HG02610 (cell line): ENCODE measurements around the gene DEFB127.
"Not testable (repeated sequence)": the region's sequence is repeated elsewhere in the genome, so short reads cannot be mapped to it uniquely, and the experiment has no call there.

ENCODE experiments used
- ATAC-seq: cut with Tn5 transposase; IDR thresholded peaks from one replicate; pipeline ENCODE4 v1.9.1; 2021; ENCODE audit warnings: mild to moderate bottlenecking, moderate library complexity; ENCODE audit not compliant: unreplicated experiment

Gene DEFB127, protein sequence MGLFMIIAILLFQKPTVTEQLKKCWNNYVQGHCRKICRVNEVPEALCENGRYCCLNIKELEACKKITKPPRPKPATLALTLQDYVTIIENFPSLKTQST

DNA sequence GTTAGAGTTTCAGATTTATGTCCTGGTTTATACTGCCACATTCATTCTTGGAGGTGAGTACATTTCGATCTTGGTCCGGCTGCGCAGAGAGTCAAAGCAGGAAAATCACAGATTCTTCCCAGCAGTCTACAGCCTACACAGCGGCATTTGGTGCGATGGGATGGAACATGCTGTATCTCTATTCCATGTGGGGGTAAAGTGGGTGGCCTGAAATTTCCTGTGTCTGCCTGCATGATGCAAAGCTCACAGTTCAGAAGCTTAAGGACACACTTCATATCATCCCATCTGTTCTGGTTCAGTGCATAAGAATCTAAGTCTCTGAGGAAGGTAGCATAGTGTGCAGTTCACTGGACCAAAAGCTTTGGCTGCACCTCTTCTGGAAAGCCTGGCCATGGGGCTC is at the start of gene DEFB127:
Gene DEFB127, plus strand, starts transcription at position 301 of the 400 bp plus-strand sequence. Its CDS starts 91 bp downstream, at position 392.
- no peak for ATAC-seq

DNA sequence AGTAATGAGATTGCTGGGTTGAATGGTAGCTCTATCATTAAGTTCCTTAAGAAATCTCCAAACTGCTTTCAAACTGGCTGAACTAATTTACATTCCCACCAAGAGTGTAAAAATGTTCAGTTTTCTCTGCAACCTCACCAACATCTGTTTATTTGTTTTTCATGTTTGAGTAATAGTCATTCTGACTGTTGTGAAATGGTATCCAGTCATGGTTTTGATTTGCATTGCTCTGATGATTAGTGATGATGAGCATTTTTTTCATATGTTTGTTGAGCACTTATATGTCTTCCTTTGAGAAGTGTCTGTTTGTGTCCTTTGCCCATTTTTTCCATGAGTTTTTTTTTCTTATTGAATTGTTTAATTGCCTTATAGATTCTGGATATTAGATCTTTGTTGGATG is 44.9 kb upstream of the DEFB127 start:
- no peak for ATAC-seq

DNA sequence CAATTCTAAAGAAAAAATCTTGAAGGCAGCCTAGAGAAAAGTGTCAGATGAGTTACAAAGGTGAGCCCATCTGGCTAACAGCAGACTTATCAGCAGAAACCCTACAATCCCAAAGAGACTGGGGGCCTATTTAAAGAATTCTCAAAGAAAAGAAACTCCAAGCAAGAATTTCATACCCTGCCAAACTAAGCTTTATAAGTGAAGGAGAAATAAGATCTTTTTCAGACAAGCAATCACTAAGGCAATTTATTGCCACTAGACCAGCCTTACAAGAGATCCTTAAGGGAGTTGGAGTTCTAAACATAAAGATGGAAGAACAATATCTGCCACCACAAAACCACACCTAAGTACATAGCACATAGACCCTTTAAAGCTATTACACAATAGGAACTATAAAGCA is 39.7 kb upstream of the DEFB127 start:
- ATAC-seq: no peak

DNA sequence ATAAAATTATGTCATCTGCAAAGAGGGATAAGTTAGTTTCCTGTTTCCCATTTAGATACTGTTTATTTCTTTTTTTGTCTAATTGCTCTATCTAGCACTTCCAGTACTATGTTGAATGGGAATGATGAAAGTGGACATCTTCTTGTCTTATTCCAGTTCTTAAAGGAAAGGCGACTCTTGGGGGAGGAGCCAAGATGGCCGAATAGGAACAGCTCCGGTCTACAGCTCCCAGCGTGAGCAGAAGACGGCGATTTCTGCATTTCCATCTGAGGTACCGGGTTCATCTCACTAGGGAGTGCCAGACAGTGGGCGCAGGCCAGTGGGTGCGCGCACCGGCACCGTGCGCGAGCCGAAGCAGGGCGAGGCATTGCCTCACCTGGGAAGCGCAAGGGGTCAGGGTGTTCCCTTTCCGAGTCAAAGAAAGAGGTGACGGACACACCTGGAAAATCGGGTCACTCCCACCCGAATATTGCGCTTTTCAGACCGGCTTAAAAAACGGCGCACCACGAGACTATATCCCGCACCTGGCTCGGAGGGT is 27.4 kb upstream of the DEFB127 start:
- not testable (repeated sequence) for ATAC-seq

DNA sequence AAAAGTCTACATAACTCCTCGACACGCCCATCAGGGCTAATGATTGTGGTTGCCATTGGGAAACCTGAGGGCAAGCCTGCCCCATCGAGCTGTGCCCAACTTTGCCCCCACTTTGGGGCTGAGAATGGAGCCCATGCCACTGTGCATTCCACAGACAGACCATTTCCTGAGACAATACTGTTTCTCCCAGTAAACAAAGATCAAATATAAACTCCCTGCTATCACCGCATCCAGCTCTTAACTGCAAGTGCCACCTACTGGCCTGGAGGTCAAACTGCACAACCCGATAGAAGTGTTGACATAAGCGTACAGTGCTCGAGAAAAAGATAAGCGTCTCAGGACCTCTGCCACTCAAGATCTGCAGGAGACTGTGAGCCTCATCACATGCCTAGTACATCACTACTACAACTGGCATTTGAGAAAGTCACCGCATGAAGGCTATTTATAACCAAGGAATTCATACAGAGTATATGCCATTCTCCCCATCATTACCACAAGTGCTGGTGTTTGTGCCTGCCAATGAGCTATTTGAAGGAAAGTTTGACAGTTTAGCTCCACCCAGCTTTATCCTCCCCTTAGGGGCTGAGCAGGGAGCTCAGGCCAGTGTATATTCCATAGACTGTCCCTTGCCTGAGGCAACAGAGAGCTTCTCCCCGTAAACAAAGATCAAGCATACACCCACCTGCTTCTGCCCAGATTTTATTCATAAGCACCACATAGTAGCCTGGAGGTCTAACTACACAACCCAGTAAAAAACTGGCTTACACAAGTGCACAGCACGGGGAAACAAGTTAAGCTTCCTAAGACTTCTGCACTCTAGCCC is 19.4 kb upstream of the DEFB127 start:
- no peak for ATAC-seq

DNA sequence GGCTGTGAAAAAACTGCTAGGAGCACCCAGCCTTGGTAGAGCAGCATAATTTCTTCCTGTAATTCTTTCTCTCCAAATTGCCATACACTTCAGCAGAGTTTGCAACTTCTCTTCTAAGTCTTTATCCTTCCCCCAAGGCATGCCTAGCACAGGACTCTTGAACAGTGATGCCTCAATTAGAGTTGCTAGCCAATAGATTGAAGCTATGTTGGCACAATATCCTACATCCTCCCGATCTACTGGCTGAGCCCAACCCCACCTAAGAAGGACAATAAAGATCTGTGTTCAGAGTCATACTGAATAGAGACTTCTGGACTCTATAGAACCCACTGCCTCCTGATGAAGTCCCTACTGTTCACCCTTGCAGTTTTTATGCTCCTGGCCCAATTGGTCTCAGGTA is 15.0 kb upstream of the DEFB127 start, which contains the start of gene DEFB126:
Gene DEFB126, plus strand, starts transcription at position 301 of the 400 bp plus-strand sequence. Its CDS starts 39 bp downstream, at position 340.
- ATAC-seq: no peak

DNA sequence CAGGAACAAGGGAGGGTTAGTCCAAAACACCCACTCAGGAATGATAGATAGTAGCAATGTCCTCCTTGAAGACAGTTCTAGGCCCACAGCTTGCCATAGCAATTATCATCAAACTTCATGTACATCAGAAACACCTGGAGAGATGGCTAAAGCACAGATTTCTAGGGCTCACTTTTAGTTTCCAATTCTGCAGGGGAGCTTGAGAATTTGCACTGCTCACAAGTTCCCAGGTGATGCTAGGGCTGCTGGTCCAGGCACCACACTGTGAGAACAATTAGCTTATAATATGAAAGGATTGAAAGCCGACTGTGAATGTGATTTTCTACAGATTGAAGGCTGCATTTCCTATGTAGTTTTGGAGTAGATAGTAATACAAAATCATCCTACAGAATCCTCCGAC is 11.4 kb upstream of the DEFB127 start:
- ATAC-seq: no peak

DNA sequence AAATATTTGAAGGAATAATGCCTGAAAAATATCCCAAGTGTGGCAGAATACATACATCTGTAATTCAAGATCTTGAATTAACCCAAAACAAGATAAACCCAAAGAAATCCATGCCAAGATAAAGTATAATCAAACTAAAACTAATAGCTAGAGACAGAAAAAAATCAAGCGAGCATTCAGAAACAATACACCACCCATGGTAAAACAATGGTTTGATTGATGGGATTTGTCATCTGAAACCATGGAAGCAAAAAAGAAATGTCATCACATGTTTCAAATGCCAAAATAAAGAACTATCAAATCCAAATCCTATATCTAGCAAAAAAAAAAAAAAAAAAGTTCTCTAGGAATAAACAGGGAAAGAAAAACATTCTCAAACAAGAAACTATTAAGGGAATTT is 5.1 kb upstream of the DEFB127 start:
- no peak for ATAC-seq

DNA sequence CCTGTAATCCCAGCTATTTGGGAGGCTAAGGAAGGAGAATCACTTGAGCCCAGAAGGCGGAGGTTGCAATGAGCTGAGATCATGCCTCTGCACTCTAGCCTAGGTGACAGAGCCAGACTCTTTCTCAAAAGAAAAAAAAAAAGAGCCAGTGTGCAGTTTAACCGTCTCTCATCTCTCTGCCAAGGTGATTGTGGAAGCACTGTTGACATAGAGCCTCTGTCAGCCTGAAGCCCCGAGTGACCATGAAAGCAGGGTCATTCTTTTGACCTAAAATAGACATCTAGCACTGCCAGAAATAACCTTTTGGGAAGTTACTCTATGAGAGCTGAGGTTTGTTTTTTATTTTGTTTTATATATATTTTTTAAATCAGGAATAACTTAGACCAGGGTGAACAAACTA is 7.4 kb downstream of the DEFB127 start:
- no peak for ATAC-seq

DNA sequence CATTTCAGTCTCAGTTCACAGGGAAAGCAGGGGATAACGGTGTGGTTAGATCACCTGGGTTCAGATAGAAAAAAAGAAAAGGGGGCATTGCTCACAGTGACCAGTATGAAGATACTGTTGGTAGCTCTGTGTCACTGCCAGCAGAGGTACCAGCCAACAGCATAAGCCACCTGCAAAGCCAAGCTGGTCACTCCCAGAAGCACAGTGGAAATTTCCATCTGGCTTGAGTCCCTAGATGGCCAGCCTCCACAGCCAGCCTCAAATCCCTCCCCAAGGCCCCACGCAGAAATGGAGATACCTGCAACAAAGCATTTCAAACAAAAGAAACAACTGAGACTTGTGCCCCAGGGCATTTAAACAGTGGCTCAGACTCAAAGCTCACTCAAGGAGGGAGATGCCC is 11.6 kb downstream of the DEFB127 start:
- ATAC-seq: no peak

DNA sequence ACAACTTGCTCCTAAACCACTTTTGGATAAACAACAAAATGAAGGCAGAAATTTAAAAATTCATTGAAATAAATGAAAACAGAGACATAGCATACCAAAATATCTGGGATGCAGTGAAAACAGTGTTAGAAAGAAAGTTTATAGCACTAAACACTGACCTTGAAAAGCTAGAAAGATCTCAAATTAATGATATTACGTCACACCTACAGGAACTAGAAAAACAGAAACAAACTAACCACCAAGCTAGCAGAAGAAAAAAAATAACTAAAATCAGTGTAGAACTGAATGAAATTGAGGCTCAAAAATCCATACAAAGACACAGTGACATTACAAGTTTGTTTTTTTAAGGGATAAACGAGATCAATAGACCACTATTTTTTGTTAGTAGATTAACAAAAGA is 27.0 kb downstream of the DEFB127 start:
- no peak for ATAC-seq

DNA sequence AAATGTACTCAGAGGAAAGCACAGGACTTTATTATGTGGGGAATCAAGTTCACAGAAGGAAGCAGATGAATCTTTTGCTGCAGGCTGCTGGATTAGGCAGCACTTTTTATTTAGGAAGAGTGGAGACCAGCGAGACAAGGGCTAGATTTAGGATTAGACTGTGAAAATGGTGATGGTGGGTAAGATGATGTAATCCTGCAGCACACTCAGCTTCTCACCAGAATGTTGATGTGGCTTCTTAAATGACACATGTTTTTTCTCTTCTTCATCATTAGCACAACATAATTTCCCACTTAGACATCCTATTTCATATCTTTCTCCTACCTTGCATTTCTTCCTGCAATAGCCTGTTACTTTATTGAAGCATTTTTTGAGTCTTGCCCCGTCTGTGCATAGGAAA is 30.5 kb downstream of the DEFB127 start:
- no peak for ATAC-seq

DNA sequence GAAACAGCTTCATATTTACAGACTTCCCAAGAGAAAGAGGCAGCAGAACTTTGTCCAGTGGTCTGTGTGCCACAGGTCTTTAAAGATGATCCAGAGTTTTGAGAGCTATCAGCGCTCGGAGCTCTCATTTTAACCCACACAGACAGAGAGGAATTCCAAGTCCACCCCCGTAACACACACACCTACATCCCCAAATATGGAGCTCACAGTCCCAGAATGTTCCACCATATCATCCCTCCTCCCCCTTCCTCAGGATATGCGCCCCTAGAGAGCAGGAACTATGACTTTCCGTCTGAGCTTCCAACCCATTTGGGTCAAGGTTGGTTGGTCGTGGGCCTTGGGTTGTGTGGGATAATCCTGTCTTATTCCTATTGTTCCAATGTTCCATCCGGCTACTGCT is 32.4 kb downstream of the DEFB127 start, which contains the start of gene DEFB128:
Gene DEFB128, minus strand, starts transcription at position 101 of the 400 bp plus-strand sequence. Its CDS starts 88 bp downstream, at position 13.
- ATAC-seq: no peak

DNA sequence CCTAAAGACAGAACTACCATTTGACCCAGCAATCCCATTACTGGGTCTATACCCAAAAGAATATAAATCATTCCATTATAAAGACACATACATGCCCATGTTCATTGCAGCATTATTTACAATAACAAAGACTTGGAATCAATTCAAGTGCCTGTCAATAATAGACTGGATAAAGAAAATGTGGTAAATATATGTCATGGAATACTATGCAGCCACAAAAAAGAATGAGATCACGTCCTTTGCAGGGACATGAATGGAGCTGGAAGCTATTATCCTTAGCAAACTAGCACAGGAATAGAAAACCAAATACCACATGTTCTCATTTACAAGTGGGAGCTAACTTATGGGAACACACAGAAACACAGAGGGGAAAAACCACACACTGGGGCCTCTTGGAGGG is 41.0 kb downstream of the DEFB127 start:
- ATAC-seq: no peak

DNA sequence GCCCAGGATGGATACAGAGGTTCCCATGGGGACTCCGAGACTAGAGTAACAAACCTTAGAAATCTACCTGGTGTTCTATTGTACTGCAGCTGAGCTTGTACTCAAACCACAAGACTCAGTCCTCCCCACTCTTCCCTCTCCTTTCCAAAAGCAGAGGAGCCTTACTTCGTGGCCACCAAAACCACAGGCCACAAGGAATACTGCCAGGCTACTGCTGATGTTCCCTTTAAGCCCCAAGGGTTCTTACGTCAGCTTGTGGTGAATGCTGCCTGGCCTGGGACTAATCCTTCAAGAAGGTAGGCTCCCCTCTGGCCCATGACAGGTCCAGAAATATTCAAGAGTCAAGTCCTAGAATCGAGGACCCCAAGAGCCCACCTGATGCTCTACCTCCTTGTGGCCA is 42.7 kb downstream of the DEFB127 start:
- ATAC-seq: no peak

DNA sequence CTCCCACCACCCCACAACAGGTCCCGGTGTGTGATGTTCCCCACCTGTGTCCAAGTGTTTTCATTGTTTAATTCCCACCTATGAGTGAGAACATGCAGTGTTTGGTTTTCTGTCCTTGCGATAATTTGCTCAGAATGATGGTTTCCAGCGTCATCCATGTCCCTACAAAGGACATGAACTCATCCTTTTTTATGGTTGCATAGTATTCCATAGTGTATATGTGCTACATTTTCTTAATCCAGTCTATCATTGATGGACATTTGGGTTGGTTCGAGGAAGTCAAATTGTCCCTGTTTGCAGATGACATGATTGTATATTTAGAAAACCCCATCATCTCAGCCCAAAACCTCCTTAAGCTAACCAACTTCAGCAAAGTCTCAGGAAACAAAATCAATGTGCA is 46.4 kb downstream of the DEFB127 start:
- ATAC-seq: not testable (repeated sequence)
